MCF 10A (cell line): Measurements from ENCODE around the gene ARHGAP10. TPM values are rescaled to one million over a fixed set of nuclear protein-coding genes. Genes with fewer than 3 reads are reported as not detected.

Experiments used
- BruUV-seq: library from RNA; stranded (reverse); fragments of 400-500 nt; replicated peaks from 2 replicates; lab custom pipeline; 2021; lab: Mats Ljungman, UMichigan
- CTCF ChIA-PET: fragments of 300-600 bp; sonication (Branson Sonifier 250); formaldehyde crosslinking; extraction: SDS; loops from one replicate; lab custom pipeline; 2021; ENCODE audit warnings: antibody characterized with exemption, inconsistent platforms; lab: Yijun Ruan, JAX
- POLR2A ChIA-PET: fragments of 300-600, 350-650 bp; sonication (Branson Sonifier 250); formaldehyde crosslinking; extraction: SDS; loops from one replicate; lab custom pipeline; 2020; ENCODE audit warnings: antibody characterized with exemption, inconsistent platforms; lab: Yijun Ruan, JAX
- DNase-seq: peaks from one replicate; pipeline ENCODE4 v3.0.0-alpha.2; 2018; ENCODE audit not compliant: unreplicated experiment
- H3K27ac Mint-ChIP-seq: one replicate; pipeline ENCODE4 v1.8.0; 2022; ENCODE audit warnings: mild to moderate bottlenecking, low read depth, mixed read lengths; ENCODE audit not compliant: unreplicated experiment
- H3K27me3 Mint-ChIP-seq: one replicate; pipeline ENCODE4 v1.8.0; 2022; ENCODE audit warnings: mixed read lengths; ENCODE audit not compliant: insufficient read depth, unreplicated experiment
- H3K36me3 Mint-ChIP-seq: one replicate; pipeline ENCODE4 v1.8.0; 2022; ENCODE audit warnings: mild to moderate bottlenecking, moderate library complexity, mixed read lengths; ENCODE audit not compliant: insufficient read depth, unreplicated experiment
- H3K4me1 Mint-ChIP-seq: one replicate; pipeline ENCODE4 v1.8.0; 2022; ENCODE audit warnings: mixed read lengths; ENCODE audit not compliant: insufficient read depth, unreplicated experiment
- H3K4me3 Mint-ChIP-seq: one replicate; pipeline ENCODE4 v1.8.0; 2022; ENCODE audit warnings: mild to moderate bottlenecking, moderate library complexity, mixed read lengths; ENCODE audit not compliant: unreplicated experiment
- H3K9me3 Mint-ChIP-seq: one replicate; pipeline ENCODE4 v1.8.0; 2022; ENCODE audit warnings: mixed read lengths; ENCODE audit not compliant: unreplicated experiment
- CTCF ChIP-seq: fragments of 200-600 bp; IDR thresholded peaks from one replicate; pipeline ENCODE4 v1.8.0; 2022; ENCODE audit warnings: antibody characterized with exemption, mild to moderate bottlenecking; ENCODE audit not compliant: unreplicated experiment
- intact Hi-C: fragments of 100-400 bp; cut with micrococcal nuclease; formaldehyde crosslinking; loops from 2 replicates; pipeline ENCODE4 v1.14.1; 2022
- total RNA-seq: library from RNA; stranded (reverse); gene quantifications from 2 replicates; pipeline ENCODE4 v1.2.3, GENCODE V29; 2022

Gene ARHGAP10
- total RNA-seq, 1 experiment from 2014 or later = 22.4 TPM

- TSS peak; percentile 99 for BruUV-seq
- intact Hi-C loops = no loop called here
- no peak for TF ChIP-seq CTCF
- Mint-ChIP-seq H3K4me1 (peaks cover 8% of the 10 kb centered on the region), H3K9me3 (peaks cover 7% of the 10 kb centered on the region), H3K27me3 (no peaks in the 10 kb centered on the region), H3K27ac (peak overlapping the region; percentile 88), H3K36me3 (peaks cover 14% of the 10 kb centered on the region), H3K4me3 (no peak overlapping the region)
- DNase-seq = peak; percentile 27
- ChIA-PET POLR2A (interaction anchor here (0.6 to 0.7 kb wide), 3 partner anchors 11 to 64 kb away, joined by 3 to 4 read pairs (median 4); no protein-coding TSS in a partner anchor), CTCF (interaction anchor here (0.7 to 1.0 kb wide), 2 partner anchors 26 to 47 kb away, joined by 4 to 5 read pairs; no protein-coding TSS in a partner anchor)
These were observed 298.4 kb downstream of the ARHGAP10 start for GRCh38 chr4:148030193-148030873.

- Mint-ChIP-seq H3K27me3 (no peaks in the 10 kb centered on the region), H3K9me3 (no peaks in the 10 kb centered on the region), H3K4me1 (peaks cover 8% of the 10 kb centered on the region), H3K27ac (no peak overlapping the region), H3K36me3 (peaks cover 6% of the 10 kb centered on the region), H3K4me3 (no peak overlapping the region)
- no peak for TF ChIP-seq CTCF
- no peak for DNase-seq
- POLR2A ChIA-PET = no interaction called here
- no TSS peak for BruUV-seq
- intact Hi-C loops = no loop called here
- CTCF ChIA-PET = interaction anchor here (0.8 to 0.9 kb wide), 2 partner anchors 15 to 18 kb away, joined by 3 read pairs; no protein-coding TSS in a partner anchor
These were observed 302.9 kb downstream of the ARHGAP10 start for GRCh38 chr4:148034813-148035212.

GRCh38 chr4:148041606-148042329 lies 309.9 kb downstream of the ARHGAP10 start:
- POLR2A ChIA-PET = interaction anchor here (0.6 to 0.7 kb wide), 2 partner anchors 12 to 55 kb away, joined by 3 to 4 read pairs; no protein-coding TSS in a partner anchor
- no peaks in the 10 kb centered on the region for H3K27me3 Mint-ChIP-seq
- intact Hi-C loops = no loop called here
- no TSS peak for BruUV-seq
- no peaks in the 10 kb centered on the region for H3K9me3 Mint-ChIP-seq
- H3K27ac Mint-ChIP-seq = no peak overlapping the region
- H3K4me3 Mint-ChIP-seq = no peak overlapping the region
- H3K4me1 Mint-ChIP-seq = no peaks in the 10 kb centered on the region
- TF ChIP-seq CTCF = no peak
- CTCF ChIA-PET = interaction anchor here (0.6 kb wide), 1 partner anchor 116 kb away, joined by 3 read pairs; no protein-coding TSS in a partner anchor
- DNase-seq = no peak
- no peaks in the 10 kb centered on the region for H3K36me3 Mint-ChIP-seq
